Naive thymus-derived CD4-positive, alpha-beta T cell (primary cell): ENCODE data around the gene RNU1-4. TPM values are rescaled to one million over a fixed set of nuclear protein-coding genes. Genes with fewer than 3 reads are reported as not detected.
"Not testable (repeated sequence)": the region's sequence is repeated elsewhere in the genome, so short reads cannot be mapped to it uniquely, and the experiment has no call there.

ENCODE experiments used
- ATAC-seq: fragments of 150-1000 bp; cut with Tn5 transposase; 2 replicates; pipeline ENCODE4 v1.10.0; 2021; ENCODE audit warnings: mild to moderate bottlenecking, moderate library complexity
- CTCF ChIA-PET: fragments of 350-600 bp; sonication (Branson Sonifier 250); formaldehyde crosslinking; loops from one replicate; lab custom pipeline; 2021; ENCODE audit warnings: antibody characterized with exemption; lab: Charles Lee
- POLR2A ChIA-PET: fragments of 350-600 bp; sonication (Branson Sonifier 250); formaldehyde crosslinking; loops from one replicate; lab custom pipeline; 2021; ENCODE audit warnings: antibody characterized with exemption, inconsistent platforms; lab: Charles Lee
- DNase-seq, 9 donors: peaks; one replicate each; pipeline versions ENCODE4 v3.0.0 to v3.0.0-alpha.2; 2020 to 2022; ENCODE audit warnings: mixed read lengths in 1 of 9
- H3K27ac ChIP-seq: one replicate; pipeline ENCODE4 v1.7.0; 2013; ENCODE audit warnings: mild to moderate bottlenecking, low read depth, low read length, moderate library complexity
- H3K27me3 ChIP-seq, 2 donors: one replicate each; pipeline ENCODE4 v1.7.0; 2013; ENCODE audit warnings: low read length in 2 of 2, mild to moderate bottlenecking in 2 of 2, moderate library complexity in 2 of 2; ENCODE audit not compliant: control insufficient read depth in 2 of 2, insufficient read depth in 2 of 2
- H3K36me3 ChIP-seq, 3 experiments: 1 replicate in 2 of 3; 2 replicates in 1 of 3; pipeline ENCODE4 v1.7.0; 2013; ENCODE audit warnings: low read length in 3 of 3, mild to moderate bottlenecking in 3 of 3, moderate library complexity in 1 of 3; ENCODE audit not compliant: insufficient read depth in 3 of 3, control insufficient read depth in 2 of 3
- H3K4me1 ChIP-seq, 2 donors: one replicate each; pipeline ENCODE4 v1.7.0; 2013; ENCODE audit warnings: low read length in 2 of 2, mild to moderate bottlenecking in 2 of 2, moderate library complexity in 1 of 2; ENCODE audit not compliant: control insufficient read depth in 2 of 2, insufficient read depth in 2 of 2
- H3K4me3 ChIP-seq: 2 replicates; pipeline ENCODE4 v1.7.0; 2013; ENCODE audit warnings: mild to moderate bottlenecking, low read length
- H3K9me3 ChIP-seq, 3 experiments: 1 replicate in 2 of 3; 2 replicates in 1 of 3; pipeline ENCODE4 v1.7.0; 2013; ENCODE audit warnings: low read length in 3 of 3; ENCODE audit not compliant: control insufficient read depth in 2 of 3
- H3K27ac Mint-ChIP-seq, 9 donors: one replicate each; pipeline ENCODE4 v1.8.0; 2020 to 2022; ENCODE audit warnings: mixed read lengths in 9 of 9, mild to moderate bottlenecking in 8 of 9, moderate library complexity in 5 of 9, inconsistent platforms in 2 of 9
- H3K27me3 Mint-ChIP-seq, 5 donors: one replicate each; pipeline ENCODE4 v1.8.0; 2021 to 2022; ENCODE audit warnings: mixed read lengths in 5 of 5, mild to moderate bottlenecking in 1 of 5
- H3K36me3 Mint-ChIP-seq, 5 donors: one replicate each; pipeline ENCODE4 v1.8.0; 2020 to 2022; ENCODE audit warnings: mixed read lengths in 5 of 5, mild to moderate bottlenecking in 3 of 5, inconsistent platforms in 1 of 5
- H3K4me1 Mint-ChIP-seq, 7 donors: one replicate each; pipeline ENCODE4 v1.8.0; 2020 to 2022; ENCODE audit warnings: mixed read lengths in 7 of 7, mild to moderate bottlenecking in 3 of 7, inconsistent platforms in 1 of 7
- H3K4me3 Mint-ChIP-seq, 10 donors: one replicate each; pipeline ENCODE4 v1.8.0; 2020 to 2022; ENCODE audit warnings: mild to moderate bottlenecking in 10 of 10, mixed read lengths in 10 of 10, moderate library complexity in 6 of 10, inconsistent platforms in 2 of 10
- H3K9me3 Mint-ChIP-seq, 11 donors: one replicate each; pipeline ENCODE4 v1.8.0; 2020 to 2022; ENCODE audit warnings: mixed read lengths in 11 of 11, mild to moderate bottlenecking in 4 of 11, inconsistent platforms in 1 of 11, moderate library complexity in 1 of 11
- intact Hi-C, 2 donors: fragments of 100-400 bp; cut with micrococcal nuclease; formaldehyde crosslinking; loops; one replicate each; pipeline ENCODE4 v1.15.1; 2023
- polyA plus RNA-seq, 2 donors: library from polyadenylated mRNA; unstranded; fragments of 300-500 nt; fragmentation: Illumina TruSeq; gene quantifications; one replicate each; pipeline ENCODE4 v1.2.3, GENCODE V29; 2021
- total RNA-seq, 6 experiments: library from RNA in 5 of 6; stranded (reverse) in 5 of 6; gene quantifications; 1 replicate in 5 of 6; 2 replicates in 1 of 6; pipeline ENCODE4 v1.2.3 and lab custom pipeline; 2021 to 2026

Gene RNU1-4
- total and polyA plus RNA-seq, 7 experiments from 2014 or later, result 2,341 to 4,458 (median 3,337) TPM; not detected in 2

DNA sequence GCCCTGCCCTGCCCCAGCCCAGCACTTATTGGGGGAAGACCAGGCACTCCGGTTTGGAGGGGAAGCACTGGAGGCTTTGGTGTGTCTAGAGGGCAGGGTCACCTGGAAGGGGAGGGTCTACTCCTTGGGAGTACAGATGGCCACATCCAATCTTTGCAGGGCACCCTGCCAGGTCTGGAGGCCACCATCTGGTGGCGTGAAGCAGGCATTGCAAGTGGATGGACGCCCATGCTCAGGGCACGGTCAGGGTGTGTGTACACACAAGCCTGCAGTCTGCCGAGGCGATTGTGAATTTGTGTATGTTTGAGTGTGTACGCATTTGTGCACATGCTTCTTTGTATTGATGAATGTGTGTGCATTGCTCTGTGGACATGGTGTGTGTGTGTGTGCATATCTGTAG lies 37.2 kb upstream of the RNU1-4 start:
- DNase-seq, H3K4me1 ChIP-seq, POLR2A ChIA-PET, H3K36me3 ChIP-seq, H3K9me3 ChIP-seq, H3K27ac ChIP-seq, H3K4me3 Mint-ChIP-seq, intact Hi-C loops, H3K27me3 ChIP-seq, H3K9me3 Mint-ChIP-seq, H3K36me3 Mint-ChIP-seq, H3K4me1 Mint-ChIP-seq, H3K27ac Mint-ChIP-seq, H3K4me3 ChIP-seq, H3K27me3 Mint-ChIP-seq: not testable (repeated sequence)
- CTCF ChIA-PET, result interaction anchor here (1.3 kb wide), 1 partner anchor 8 kb away, joined by 3 read pairs; no protein-coding TSS in a partner anchor
- peak; percentile 38 for ATAC-seq

DNA sequence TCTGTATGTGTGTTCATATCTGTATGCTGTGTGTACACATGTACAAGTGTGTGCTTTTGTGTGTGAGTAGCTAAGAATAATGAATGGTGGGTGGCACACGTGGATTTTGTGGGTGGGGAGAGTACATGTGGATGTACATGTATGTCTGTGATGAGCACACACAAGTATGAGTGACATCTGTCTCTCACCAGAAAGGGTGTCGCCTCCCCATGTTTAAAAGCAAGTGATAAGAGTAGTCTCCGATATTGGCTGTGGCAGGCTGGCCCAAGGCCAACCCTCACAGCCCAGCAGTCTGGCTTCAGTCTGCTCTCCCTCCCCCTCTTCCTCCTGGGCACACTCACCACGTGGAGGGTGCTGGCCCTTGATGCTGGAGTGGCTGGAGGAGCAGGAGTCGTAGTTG lies 36.7 kb upstream of the RNU1-4 start:
- H3K27ac ChIP-seq, H3K36me3 ChIP-seq, POLR2A ChIA-PET, H3K9me3 ChIP-seq, H3K4me3 Mint-ChIP-seq, H3K27ac Mint-ChIP-seq, intact Hi-C loops, H3K27me3 ChIP-seq, H3K36me3 Mint-ChIP-seq, DNase-seq, H3K4me1 Mint-ChIP-seq, H3K9me3 Mint-ChIP-seq, H3K27me3 Mint-ChIP-seq, H3K4me3 ChIP-seq, H3K4me1 ChIP-seq, ATAC-seq, CTCF ChIA-PET: not testable (repeated sequence)

DNA sequence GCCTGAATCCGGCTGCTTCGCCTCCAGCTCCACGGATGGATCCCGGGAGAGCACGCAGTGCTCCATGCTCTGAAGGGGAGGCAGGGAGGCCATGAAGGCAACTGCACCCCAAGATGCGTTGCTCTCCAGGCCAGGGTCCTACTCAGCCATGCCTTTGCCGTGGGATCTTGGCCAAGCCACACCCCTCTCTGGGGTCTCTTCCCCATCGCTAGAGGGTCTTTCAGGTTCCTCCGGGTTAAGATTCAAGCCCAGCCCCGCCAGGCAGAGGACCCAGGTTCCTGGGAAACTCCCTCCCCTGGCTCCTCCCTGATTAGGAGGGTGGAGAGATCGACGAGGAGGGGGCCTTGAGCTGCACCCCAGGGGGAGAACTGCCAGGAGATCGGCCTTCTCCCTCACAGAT lies 36.2 kb upstream of the RNU1-4 start:
- H3K4me3 ChIP-seq, H3K27me3 Mint-ChIP-seq, POLR2A ChIA-PET, H3K4me1 ChIP-seq, H3K9me3 Mint-ChIP-seq, H3K27me3 ChIP-seq, H3K9me3 ChIP-seq, intact Hi-C loops, CTCF ChIA-PET, H3K4me3 Mint-ChIP-seq, H3K27ac ChIP-seq, DNase-seq, H3K27ac Mint-ChIP-seq, H3K4me1 Mint-ChIP-seq, ATAC-seq, H3K36me3 Mint-ChIP-seq, H3K36me3 ChIP-seq: not testable (repeated sequence)

DNA sequence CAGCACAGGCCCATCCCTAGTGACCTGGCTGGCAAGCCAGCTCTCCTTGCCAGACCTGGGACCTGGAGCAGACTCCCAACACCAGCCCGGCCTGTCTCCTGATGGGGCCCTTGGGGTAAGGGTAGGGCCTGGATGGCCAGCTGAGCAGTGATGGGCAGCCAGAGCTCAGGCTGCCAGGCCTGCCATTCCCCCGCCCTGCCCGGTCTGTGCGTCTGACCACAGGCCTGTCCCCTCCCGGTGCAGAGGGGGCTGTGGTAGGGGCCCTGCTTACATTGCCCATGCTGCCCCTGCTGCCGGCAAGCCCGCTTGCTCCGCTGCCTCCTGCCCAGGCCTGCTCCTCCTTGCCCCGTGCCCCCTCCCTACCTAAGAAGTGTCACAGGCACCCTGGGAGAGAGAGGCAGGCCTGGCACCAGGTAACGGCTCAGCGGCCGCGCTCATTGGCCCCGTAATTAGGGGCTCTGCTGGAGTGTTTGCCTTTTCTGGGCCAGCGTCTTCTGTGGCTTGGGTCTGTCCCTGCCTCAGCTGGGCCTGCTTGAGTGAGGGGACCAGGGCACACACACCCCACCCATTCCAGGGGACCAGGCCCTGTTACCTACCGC lies 35.7 kb upstream of the RNU1-4 start:
- H3K27ac ChIP-seq, H3K9me3 Mint-ChIP-seq, DNase-seq, H3K27ac Mint-ChIP-seq, H3K4me1 ChIP-seq, ATAC-seq, intact Hi-C loops, H3K27me3 Mint-ChIP-seq, H3K36me3 Mint-ChIP-seq, H3K4me1 Mint-ChIP-seq, H3K36me3 ChIP-seq, H3K27me3 ChIP-seq, H3K4me3 Mint-ChIP-seq, H3K4me3 ChIP-seq, H3K9me3 ChIP-seq, CTCF ChIA-PET: not testable (repeated sequence)
- POLR2A ChIA-PET, result interaction anchor here (0.7 kb wide), 1 partner anchor 13 kb away, joined by 4 read pairs; no protein-coding TSS in a partner anchor

DNA sequence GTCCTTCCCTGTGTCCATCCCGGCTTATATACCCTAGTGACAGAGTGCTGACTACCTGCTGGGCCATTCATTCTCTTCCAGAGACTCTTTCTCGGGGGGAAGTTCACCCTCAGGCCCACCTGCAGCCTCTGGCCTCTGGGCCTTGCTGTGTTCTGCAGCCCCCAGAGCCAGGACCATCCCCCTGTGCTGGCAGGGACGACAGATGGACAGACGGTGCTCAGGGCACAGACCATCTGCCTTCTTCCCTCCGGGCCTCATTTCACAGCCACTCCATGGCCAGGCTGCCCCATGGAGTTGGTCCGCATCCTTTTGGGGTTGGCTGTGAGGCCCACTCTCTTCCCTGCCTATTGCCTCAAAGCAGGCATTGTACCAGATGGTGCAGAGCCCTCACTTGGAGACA lies 34.0 kb upstream of the RNU1-4 start:
- H3K4me1 ChIP-seq, H3K4me3 ChIP-seq, H3K9me3 ChIP-seq, intact Hi-C loops, H3K27me3 Mint-ChIP-seq, H3K9me3 Mint-ChIP-seq, ATAC-seq, H3K4me3 Mint-ChIP-seq, H3K27ac Mint-ChIP-seq, H3K36me3 ChIP-seq, H3K4me1 Mint-ChIP-seq, DNase-seq, H3K27ac ChIP-seq, H3K36me3 Mint-ChIP-seq, H3K27me3 ChIP-seq: not testable (repeated sequence)
- ChIA-PET POLR2A (interaction anchor here (0.8 to 1.1 kb wide), 2 partner anchors 193 to 199 kb away, joined by 3 to 4 read pairs; no protein-coding TSS in a partner anchor), CTCF (interaction anchor here (0.6 to 1.7 kb wide), 2 partner anchors 11 to 185 kb away, joined by 3 to 4 read pairs; no protein-coding TSS in a partner anchor)

DNA sequence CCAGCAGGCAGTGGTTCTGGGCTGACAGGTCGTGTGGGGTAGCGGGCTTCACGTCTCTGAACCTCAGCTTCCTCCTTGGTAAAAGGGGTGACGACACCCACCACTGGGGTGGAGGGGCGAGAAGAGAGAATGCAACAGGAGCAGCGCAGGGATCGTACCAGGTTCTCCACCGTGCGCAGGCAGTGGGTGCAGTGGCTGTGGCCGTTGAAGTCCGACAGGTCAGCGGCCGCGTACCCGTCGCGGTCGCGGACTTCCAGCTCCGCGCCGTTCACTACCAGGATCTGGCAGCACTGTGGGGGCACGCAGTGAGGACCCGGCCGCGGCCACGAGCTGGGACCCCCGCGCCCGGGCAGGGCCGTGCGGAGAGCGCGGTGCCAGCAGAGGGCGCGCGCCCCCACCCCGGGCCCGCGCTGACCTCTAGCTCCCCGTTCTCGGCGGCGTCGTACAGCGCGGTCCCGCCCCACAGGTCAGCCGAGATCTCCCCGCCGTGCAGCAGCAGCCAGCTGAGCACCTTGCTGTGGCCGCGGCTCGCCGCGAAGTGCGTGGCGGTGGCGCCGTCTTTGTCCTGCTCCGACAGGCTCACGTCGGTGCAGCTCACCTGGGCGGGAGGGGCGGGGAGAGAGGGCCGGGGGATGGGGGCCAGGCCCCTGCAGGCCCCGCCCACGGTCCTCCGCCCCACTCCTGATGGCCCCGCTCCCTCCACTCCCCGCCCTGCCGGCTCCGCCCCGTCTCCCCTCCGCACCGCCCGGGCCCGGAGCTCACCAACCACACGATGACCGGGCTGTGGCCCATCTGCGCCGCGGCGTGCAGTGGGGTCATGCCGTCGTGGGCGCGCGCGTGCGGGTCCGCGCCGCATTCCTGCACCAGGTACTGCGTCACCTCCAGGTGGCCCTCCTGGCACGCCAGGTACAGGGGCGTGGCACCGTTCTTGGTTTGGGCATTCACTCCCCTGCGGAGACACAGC lies 32.9 kb upstream of the RNU1-4 start:
- ATAC-seq, result peak; percentile 41
- CTCF ChIA-PET, result interaction anchor here (0.6 to 1.7 kb wide), 5 partner anchors 12 to 197 kb away, joined by 3 to 4 read pairs (median 3); no protein-coding TSS in a partner anchor

More for the DNA sequence above, 32.9 kb upstream of the RNU1-4 start:
- H3K27me3 ChIP-seq, H3K27me3 Mint-ChIP-seq, H3K4me1 ChIP-seq, H3K36me3 ChIP-seq, H3K36me3 Mint-ChIP-seq, H3K4me1 Mint-ChIP-seq, H3K4me3 ChIP-seq, H3K27ac ChIP-seq, H3K9me3 Mint-ChIP-seq, intact Hi-C loops, H3K9me3 ChIP-seq, H3K27ac Mint-ChIP-seq: not testable (repeated sequence)
- POLR2A ChIA-PET, result interaction anchor here (0.8 to 1.1 kb wide), 2 partner anchors 192 to 198 kb away, joined by 3 to 4 read pairs; no protein-coding TSS in a partner anchor
- peak overlapping the region in 4 of 10 donors; percentile 35 to 60 (median 52) for H3K4me3 Mint-ChIP-seq
- DNase-seq, result peak in 1 of 9 donors; percentile 24
